Measurements from ENCODE around the gene C1orf50.

The C1orf50 gene

DNA sequence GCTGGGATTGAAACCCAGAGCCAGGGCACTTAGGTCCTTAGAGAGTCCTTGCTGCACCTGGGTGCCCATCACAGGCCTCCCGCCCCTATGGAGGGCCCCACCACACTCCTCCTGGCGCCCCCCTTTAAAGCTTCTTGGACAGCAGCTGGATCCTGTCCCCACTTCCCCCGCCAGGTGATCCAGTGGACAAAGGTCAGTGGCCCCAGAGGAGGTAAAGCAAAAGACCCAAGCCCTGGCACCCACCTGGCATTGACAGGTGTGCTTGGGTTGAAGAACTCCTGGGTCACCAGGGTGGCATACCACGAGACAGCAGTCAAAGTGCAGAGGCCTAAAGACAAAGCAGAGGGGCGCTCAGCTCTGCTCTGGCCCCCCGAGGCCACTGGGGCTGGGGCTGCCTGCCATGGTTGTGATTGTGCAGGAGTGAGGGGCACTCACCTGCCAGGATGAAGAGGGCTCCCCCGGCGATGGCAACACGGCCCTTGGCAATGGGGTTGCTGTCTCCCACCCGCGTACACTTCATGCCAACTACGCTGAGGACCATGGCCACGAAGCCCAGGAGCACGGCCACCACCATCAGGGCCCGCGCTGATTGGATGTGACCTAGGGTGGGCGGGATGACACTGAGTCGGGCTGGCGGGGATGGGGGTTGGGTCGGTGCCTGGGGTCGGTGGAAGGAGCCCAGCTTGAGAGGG lies 28.9 kb upstream of the C1orf50 start:
- CTCF ChIA-PET, result interaction anchor here (0.8 kb wide), 1 partner anchor 8 kb away, joined by 3 read pairs; no protein-coding TSS in a partner anchor
- H3K27ac ChIP-seq (ENCODE audit: extremely low read depth, low read depth, low read length), result no peak overlapping the region
- no peaks in the 10 kb centered on the region for H3K36me3 ChIP-seq (ENCODE audit: control insufficient read depth in 2 of 2, insufficient read depth in 1 of 2, low read length in 2 of 2)
- no peaks in the 10 kb centered on the region for H3K9me3 ChIP-seq (ENCODE audit: control insufficient read depth, insufficient read depth, low read depth, low read length)
- no peak overlapping the region for H3K4me3 ChIP-seq (ENCODE audit: low read depth, low read length)
- POLR2A ChIA-PET, result no interaction called here
- no peaks in the 10 kb centered on the region for H3K4me1 ChIP-seq (ENCODE audit: control insufficient read depth, insufficient read depth, low read length)
- no peak for TF ChIP-seq ZNF391 (tag by site-specific recombination; IDR thresholded peaks at IDR 0.05; ENCODE audit: borderline replicate concordance, low read depth)

DNA sequence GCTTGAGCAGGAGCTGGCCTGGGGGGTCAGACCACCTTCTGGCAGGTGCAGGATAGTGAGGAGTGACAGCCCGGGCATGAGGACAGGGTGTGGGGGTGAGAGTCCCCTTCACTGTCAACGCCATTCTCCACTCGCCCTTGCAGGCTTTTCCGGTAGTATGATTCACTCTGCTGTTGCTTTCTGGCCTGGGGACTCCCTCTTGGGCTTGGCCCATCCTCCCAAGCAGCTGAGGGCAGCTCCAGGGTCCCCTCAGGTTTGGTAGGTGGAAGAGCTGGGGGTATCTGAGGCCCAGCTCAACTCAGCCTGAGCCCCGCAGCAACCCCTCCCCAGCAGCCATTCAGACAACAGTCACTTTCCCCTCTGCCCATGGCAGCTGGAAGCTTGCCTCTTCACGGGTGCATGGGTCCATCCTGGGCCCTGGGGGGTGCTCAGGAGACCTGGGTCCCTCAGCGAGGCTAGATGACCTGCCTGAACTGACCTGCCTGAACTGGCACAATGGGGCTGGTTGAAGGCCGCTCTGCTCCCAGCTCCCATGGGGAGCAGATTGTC lies 28.3 kb upstream of the C1orf50 start:
- H3K27ac ChIP-seq (ENCODE audit: extremely low read depth, low read depth, low read length), result no peak overlapping the region
- no peak overlapping the region for H3K4me3 ChIP-seq (ENCODE audit: low read depth, low read length)
- ChIA-PET CTCF (interaction anchor here (0.7 kb wide), 1 partner anchor 233 kb away, joined by 3 read pairs; no protein-coding TSS in a partner anchor), POLR2A (no interaction called here)
- H3K36me3 ChIP-seq (ENCODE audit: control insufficient read depth in 2 of 2, insufficient read depth in 1 of 2, low read length in 2 of 2), result no peaks in the 10 kb centered on the region
- no peaks in the 10 kb centered on the region for H3K4me1 ChIP-seq (ENCODE audit: control insufficient read depth, insufficient read depth, low read length)
- TF ChIP-seq, protein P1, sequence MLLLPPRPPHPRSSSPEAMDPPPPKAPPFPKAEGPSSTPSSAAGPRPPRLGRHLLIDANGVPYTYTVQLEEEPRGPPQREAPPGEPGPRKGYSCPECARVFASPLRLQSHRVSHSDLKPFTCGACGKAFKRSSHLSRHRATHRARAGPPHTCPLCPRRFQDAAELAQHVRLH (tag by site-specific recombination; IDR thresholded peaks at IDR 0.05), result no peak
- peak; percentile 55; the same call in 1 of the 2 replicates for TF ChIP-seq PRDM1 (tag by site-specific recombination; IDR thresholded peaks at IDR 0.05)
- no peak for TF ChIP-seq ZNF629 (tag by site-specific recombination; IDR thresholded peaks at IDR 0.05)
- no peaks in the 10 kb centered on the region for H3K9me3 ChIP-seq (ENCODE audit: control insufficient read depth, insufficient read depth, low read depth, low read length)

DNA sequence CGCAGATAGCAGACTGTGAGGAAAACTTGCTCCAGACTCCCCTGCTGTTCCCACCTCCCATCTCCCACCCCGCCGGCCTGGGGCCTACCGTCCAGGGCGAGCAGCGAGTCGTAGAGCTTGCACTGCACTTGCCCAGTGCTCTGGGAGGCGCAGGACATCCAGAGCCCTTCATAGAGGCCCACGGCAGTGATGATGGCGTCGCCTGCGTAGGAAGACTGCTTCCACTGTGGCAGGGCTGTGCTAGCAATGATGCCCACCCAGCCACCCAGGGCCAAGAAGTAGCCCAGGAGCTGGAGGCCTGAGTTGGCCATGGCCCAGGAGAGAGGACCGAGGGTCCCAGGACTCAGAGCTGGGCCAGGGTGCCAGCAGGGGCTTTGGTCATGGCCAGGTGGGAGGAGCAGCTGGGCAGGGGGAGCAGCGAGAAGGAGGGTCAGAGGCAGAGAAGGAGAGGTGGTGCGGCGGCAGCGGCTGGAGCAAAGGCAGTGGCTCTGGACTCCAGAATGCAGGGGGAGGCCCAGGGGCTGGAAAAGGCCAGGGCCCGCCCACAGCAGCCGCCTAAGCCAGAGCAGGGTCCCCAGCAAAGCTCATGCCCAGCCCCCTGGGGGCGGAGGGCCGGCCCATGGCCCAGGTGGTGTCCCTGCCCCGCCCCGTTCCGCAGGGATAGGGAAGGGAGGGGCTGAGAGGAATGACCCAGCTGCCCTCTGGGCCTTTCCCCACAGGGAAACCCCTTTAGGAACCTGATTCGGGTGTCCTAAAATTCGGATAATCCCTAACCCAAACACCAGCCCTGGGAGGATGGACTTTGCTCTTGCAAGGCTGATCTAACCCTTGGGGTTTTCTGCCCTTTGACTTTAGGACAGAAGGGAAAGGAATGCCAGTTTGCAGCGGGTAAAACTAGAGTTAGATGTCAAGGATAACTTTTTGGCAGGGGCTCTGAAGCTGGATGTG lies 27.0 kb upstream of the C1orf50 start, which contains the start of gene CLDN19:
TSS of gene CLDN19 (minus strand) at position 484 of the 948 bp plus-strand sequence. CDS start at position 311, 173 bp downstream.
- H3K9me3 ChIP-seq (ENCODE audit: control insufficient read depth, insufficient read depth, low read depth, low read length), result no peaks in the 10 kb centered on the region
- CTCF ChIA-PET, result interaction anchor here (0.6 kb wide), 1 partner anchor 1233 kb away, joined by 6 read pairs; no protein-coding TSS in a partner anchor
- no peak within 1 kb of the TSS for H3K4me3 ChIP-seq (ENCODE audit: low read depth, low read length)
- POLR2A ChIA-PET, result interaction anchor here (2.2 kb wide), 1 partner anchor 57 kb away, joined by 9 read pairs; the partner anchor contains the start of gene YBX1
- TF ChIP-seq ZFHX2 (tag by site-specific recombination; conservative IDR thresholded peaks at IDR 0.05) (peak; percentile 68), ZNF341 (tag by site-specific recombination; IDR thresholded peaks at IDR 0.05; ENCODE audit: low read depth) (peak; percentile 63), ZNF266 (tag by site-specific recombination; IDR thresholded peaks at IDR 0.05; ENCODE audit: low read depth) (no peak), RBAK (tag by site-specific recombination; IDR thresholded peaks at IDR 0.05) (no peak), ZNF843 (tag by site-specific recombination; IDR thresholded peaks at IDR 0.05) (no peak), ZNF791 (tag by site-specific recombination; IDR thresholded peaks at IDR 0.05) (no peak), ZNF366 (tag by site-specific recombination; conservative IDR thresholded peaks at IDR 0.05) (no peak), ZNF175 (tag by site-specific recombination; IDR thresholded peaks at IDR 0.05) (no peak), ZNF155 (tag by site-specific recombination; IDR thresholded peaks at IDR 0.05) (no peak), ZNF398 (tag by site-specific recombination; IDR thresholded peaks at IDR 0.05) (no peak), GLIS1 (tag by site-specific recombination; IDR thresholded peaks at IDR 0.05) (no peak), EGR2 (tag by site-specific recombination; IDR thresholded peaks at IDR 0.05; ENCODE audit: low read depth) (peak; percentile 67)
- H3K27ac ChIP-seq (ENCODE audit: extremely low read depth, low read depth, low read length), result no peak within 1 kb of the TSS
- H3K4me1 ChIP-seq (ENCODE audit: control insufficient read depth, insufficient read depth, low read length), result no peaks in the 10 kb centered on the region
- H3K36me3 ChIP-seq (ENCODE audit: control insufficient read depth in 2 of 2, insufficient read depth in 1 of 2, low read length in 2 of 2), result no peaks in the 10 kb centered on the region; a peak in 1 of 3 replicates
